Esophagus muscularis mucosa (tissue), 4 donors: ENCODE measurements around the gene ANKRD34C. TPM values are rescaled to one million over a fixed set of nuclear protein-coding genes. Genes with fewer than 3 reads are reported as not detected.
A peak's percentile ranks its signal among the peaks of the same experiment; 100 is the strongest.
"Not testable (repeated sequence)": the region's sequence is repeated elsewhere in the genome, so short reads cannot be mapped to it uniquely, and the experiment has no call there.

ENCODE experiments used
- DNase-seq: peaks from one replicate; pipeline ENCODE4 v3.0.0-alpha.2; 2017; ENCODE audit errors: extremely low spot score
- H3K27ac ChIP-seq, 4 donors: fragments of 200-600 bp; sonication (generic); replicated peaks in 1 of 4; 1 replicate in 3 of 4; 2 replicates in 1 of 4; pipeline ENCODE4 v1.5.1; 2016 to 2019; ENCODE audit warnings: mild to moderate bottlenecking in 1 of 4
- H3K27me3 ChIP-seq, 4 donors: fragments of 200-600 bp; sonication (generic); one replicate each; pipeline versions ENCODE4 v1.5.1 to v1.6.0; 2016 to 2019
- H3K36me3 ChIP-seq, 4 donors: fragments of 200-600 bp; sonication (generic); one replicate each; pipeline ENCODE4 v1.5.1; 2016 to 2019
- H3K4me1 ChIP-seq, 4 donors: fragments of 200-600 bp; sonication (generic); one replicate each; pipeline ENCODE4 v1.5.1; 2016 to 2019
- H3K4me3 ChIP-seq, 4 donors: fragments of 200-600 bp; sonication (generic); 1 replicate in 2 of 4; 2 replicates in 2 of 4; pipeline ENCODE4 v1.5.1; 2016 to 2019; ENCODE audit warnings: mild to moderate bottlenecking in 4 of 4, moderate library complexity in 1 of 4
- H3K9me3 ChIP-seq, 4 donors: fragments of 200-600 bp; sonication (generic); 1 replicate in 3 of 4; 2 replicates in 1 of 4; pipeline ENCODE4 v1.5.1; 2016 to 2019
- EP300 ChIP-seq: sonication (generic); formaldehyde crosslinking; IDR thresholded peaks from one replicate; pipeline ENCODE4 v1.6.1; 2017; ENCODE audit warnings: antibody characterized with exemption
- POLR2A ChIP-seq: fragments of 450-650 bp; IDR thresholded peaks from one replicate; pipeline ENCODE4 v1.6.1; 2017; ENCODE audit warnings: antibody characterized with exemption, moderate library complexity, mild to moderate bottlenecking, low read depth
- POLR2AphosphoS5 ChIP-seq, 2 donors: sonication (generic); formaldehyde crosslinking; IDR thresholded peaks; one replicate each; pipeline ENCODE4 v1.6.1; 2017; ENCODE audit warnings: antibody characterized with exemption in 2 of 2
- WGBS: methylation state at CpG from one replicate; pipeline ENCODE4 v1.1.5; 2018; 5-methylcytosine and 5-hydroxymethylcytosine counted together
- intact Hi-C: fragments of 100-400 bp; cut with DNase I; formaldehyde crosslinking; loops from one replicate; pipeline ENCODE4 v1.15.1; 2023
- total RNA-seq, 4 donors: library from RNA; depleted of rRNA; stranded (reverse); fragments of >200 nt; gene quantifications; one replicate each; pipeline versions ENCODE4 v1.1.0 to v1.2.1, GENCODE V29; 2016
- TF ChIP-seq, protein P1 (sequence below), 3 experiments: fragments of 200-600 bp in 2 of 3; fragments of 450-650 bp in 1 of 3; sonication (generic) in 2 of 3; IDR thresholded peaks; one replicate each; pipeline ENCODE4 v1.5.1; 2017 to 2019; ENCODE audit warnings: antibody characterized with exemption in 3 of 3, mild to moderate bottlenecking in 2 of 3, moderate library complexity in 1 of 3

The ANKRD34C gene
- total RNA-seq, 4 donors from 2014 or later = not detected

DNA sequence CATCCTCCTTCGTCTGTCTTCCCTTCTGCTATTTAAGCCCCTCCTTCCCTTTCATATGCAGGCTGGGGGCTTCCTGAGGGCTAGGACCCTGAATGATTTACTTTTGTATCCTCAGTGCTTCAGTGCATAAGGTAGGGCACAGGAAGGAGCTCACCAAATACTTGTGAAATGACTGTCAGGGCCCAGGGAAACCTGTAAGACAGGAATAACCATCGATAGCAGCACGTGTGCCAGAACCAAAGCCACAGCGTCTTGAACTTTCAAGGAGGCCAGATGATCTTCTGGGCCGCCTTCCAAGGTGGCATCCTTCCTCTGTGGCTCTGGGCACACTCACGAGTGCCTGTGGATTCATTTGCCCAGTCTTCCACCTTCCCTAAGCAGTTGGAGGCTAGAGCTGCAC is 32.3 kb downstream of the ANKRD34C start:
- Histone ChIP-seq H3K9me3 (no peaks in the 10 kb centered on the region), H3K36me3 (peaks cover 31 to 64% (median 52%) of the 10 kb centered on the region in 4 donors), H3K4me3 (no peak overlapping the region), H3K27me3 (no peaks in the 10 kb centered on the region), H3K4me1 (peaks cover 13 to 27% (median 21%) of the 10 kb centered on the region in 4 donors), H3K27ac (no peak overlapping the region)
- 87% methylated on average over 6 of the region's 6 CpGs for WGBS
- intact Hi-C loops = no loop called here
- TF ChIP-seq EP300 (no peak), POLR2A (no peak), POLR2AphosphoS5 (IDR thresholded peaks at IDR 0.05) (no peak)
- TF ChIP-seq, protein P1, sequence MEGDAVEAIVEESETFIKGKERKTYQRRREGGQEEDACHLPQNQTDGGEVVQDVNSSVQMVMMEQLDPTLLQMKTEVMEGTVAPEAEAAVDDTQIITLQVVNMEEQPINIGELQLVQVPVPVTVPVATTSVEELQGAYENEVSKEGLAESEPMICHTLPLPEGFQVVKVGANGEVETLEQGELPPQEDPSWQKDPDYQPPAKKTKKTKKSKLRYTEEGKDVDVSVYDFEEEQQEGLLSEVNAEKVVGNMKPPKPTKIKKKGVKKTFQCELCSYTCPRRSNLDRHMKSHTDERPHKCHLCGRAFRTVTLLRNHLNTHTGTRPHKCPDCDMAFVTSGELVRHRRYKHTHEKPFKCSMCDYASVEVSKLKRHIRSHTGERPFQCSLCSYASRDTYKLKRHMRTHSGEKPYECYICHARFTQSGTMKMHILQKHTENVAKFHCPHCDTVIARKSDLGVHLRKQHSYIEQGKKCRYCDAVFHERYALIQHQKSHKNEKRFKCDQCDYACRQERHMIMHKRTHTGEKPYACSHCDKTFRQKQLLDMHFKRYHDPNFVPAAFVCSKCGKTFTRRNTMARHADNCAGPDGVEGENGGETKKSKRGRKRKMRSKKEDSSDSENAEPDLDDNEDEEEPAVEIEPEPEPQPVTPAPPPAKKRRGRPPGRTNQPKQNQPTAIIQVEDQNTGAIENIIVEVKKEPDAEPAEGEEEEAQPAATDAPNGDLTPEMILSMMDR (IDR thresholded peaks at IDR 0.05) = no peak
- peak; percentile 57 for DNase-seq

DNA sequence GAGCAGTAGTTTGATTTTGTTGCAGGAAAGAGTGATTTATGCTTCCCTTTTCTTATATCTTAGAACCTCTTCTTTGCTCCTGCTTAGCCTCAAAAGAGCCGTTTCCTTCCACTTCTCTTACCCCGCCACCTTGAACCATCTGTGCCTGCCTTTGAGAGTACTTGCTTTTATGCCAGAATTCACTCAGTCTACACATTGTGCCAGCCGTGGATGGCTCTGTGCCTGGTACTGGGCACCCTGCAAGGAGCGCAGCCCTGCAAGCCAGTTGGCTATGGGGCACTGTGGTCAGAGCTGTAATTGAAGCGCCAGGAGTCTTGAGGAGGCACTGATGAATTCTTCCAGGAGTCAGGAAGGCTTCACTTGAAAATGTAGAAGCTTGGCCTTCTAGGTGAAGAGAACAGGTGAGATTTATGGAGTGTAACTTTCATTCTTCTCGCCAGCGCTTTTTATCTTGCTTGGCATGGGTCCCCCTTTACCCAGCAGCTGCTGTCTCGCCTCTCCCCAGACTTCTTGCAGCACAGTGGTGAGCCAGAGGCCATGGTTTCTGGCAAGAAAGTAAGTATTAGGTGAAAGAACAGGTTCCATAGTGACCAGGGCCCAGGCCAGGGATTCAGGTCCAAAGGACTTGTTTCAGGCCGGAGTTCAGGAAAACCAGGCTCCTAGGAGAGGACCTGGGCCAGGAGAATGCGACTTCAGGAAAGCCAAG is 33.3 kb downstream of the ANKRD34C start:
- no peaks in the 10 kb centered on the region for H3K9me3 ChIP-seq
- intact Hi-C loops = no loop called here
- WGBS = 88% methylated on average over 10 of the region's 10 CpGs
- H3K27ac ChIP-seq = no peak overlapping the region
- H3K4me3 ChIP-seq = no peak overlapping the region
- peaks cover 13 to 21% (median 16%) of the 10 kb centered on the region in 4 donors for H3K4me1 ChIP-seq
- H3K27me3 ChIP-seq = no peaks in the 10 kb centered on the region
- TF ChIP-seq POLR2AphosphoS5 (IDR thresholded peaks at IDR 0.05) = no peak
- TF ChIP-seq POLR2A = no peak
- TF ChIP-seq, protein P1 (IDR thresholded peaks at IDR 0.05) = no peak
- no peak for TF ChIP-seq EP300
- peaks cover 31 to 72% (median 52%) of the 10 kb centered on the region in 4 donors for H3K36me3 ChIP-seq
- DNase-seq = peak; percentile 70

DNA sequence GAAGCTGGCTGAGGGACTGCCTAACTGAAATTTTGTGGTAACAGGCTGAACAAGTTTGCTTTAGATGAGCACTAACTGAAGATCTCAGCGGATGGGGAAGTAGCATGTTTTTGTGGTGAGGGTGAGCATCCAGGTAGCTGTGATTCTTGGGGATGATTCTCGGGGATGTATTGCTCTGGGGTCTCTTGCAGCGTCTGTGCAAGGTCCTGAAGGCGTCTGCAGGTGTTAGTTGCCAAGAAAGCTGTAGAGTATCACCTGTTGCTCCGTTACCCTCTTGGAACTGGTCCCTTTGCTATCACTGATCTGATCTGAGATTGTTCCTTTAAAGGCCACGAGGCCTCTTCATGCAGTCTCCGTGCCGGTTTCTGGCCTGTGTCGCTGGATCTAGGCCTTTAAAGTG is 34.3 kb downstream of the ANKRD34C start:
- no peaks in the 10 kb centered on the region for H3K27me3 ChIP-seq

DNA sequence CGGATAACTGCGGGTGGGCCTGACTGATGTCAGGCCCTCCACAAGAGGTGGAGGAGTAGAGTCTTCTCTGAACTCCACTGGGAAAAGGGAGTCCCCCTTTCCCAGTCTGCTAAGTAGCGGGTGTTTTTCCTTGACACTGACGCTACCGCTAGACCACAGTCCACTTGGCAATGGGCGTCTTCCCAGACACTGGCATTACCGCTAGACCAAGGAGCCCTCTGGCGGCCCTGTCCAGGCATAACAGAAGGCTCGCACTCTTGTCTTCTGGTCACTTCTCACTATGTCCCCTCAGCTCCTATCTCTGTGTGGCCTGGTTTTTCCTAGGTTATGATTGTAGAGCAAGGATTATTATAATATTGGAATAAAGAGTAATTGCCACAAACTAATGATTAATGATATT is 37.5 kb downstream of the ANKRD34C start:
- peaks cover 28 to 87% (median 48%) of the 10 kb centered on the region in 4 donors for H3K36me3 ChIP-seq
- 98% methylated on average over 9 of the region's 9 CpGs for WGBS
- intact Hi-C loops, H3K27me3 ChIP-seq, H3K4me1 ChIP-seq, H3K27ac ChIP-seq, H3K4me3 ChIP-seq, H3K9me3 ChIP-seq: not testable (repeated sequence)
- peak; percentile 3 for DNase-seq

More for the DNA sequence above, 34.3 kb downstream of the ANKRD34C start:
- Histone ChIP-seq H3K27ac (no peak overlapping the region), H3K4me1 (peaks cover 5 to 11% (median 6%) of the 10 kb centered on the region in 4 donors), H3K36me3 (peaks cover 31 to 83% (median 54%) of the 10 kb centered on the region in 4 donors), H3K9me3 (no peaks in the 10 kb centered on the region), H3K4me3 (no peak overlapping the region)
- TF ChIP-seq EP300 (no peak), POLR2A (no peak), POLR2AphosphoS5 (IDR thresholded peaks at IDR 0.05) (no peak)
- TF ChIP-seq, protein P1 (IDR thresholded peaks at IDR 0.05) = no peak
- DNase-seq = peak; percentile 47
- WGBS = 93% methylated on average over 9 of the region's 9 CpGs
- intact Hi-C loops = no loop called here

DNA sequence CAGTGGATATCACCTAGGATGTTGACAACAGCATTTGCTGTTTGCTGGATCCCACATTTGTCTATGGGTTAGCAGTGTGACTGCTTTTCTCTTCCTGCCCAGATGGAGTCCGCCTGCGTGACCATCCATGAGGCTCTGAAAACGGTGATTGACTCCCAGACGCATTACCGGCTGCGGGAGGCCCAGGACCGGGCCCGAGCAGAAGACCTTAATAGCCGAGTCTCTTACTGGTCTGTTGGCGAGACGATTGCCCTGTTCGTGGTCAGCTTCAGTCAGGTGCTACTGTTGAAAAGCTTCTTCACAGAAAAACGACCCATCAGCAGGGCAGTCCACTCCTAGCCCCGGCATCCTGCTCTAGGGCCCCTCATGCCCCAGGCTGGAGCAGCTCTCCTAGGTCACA is 39.4 kb downstream of the ANKRD34C start:
- no peak for TF ChIP-seq POLR2A
- TF ChIP-seq, protein P1 (IDR thresholded peaks at IDR 0.05) = no peak
- no peak for TF ChIP-seq POLR2AphosphoS5 (IDR thresholded peaks at IDR 0.05)
- TF ChIP-seq EP300 = no peak
- H3K27me3 ChIP-seq = no peaks in the 10 kb centered on the region
- H3K27ac ChIP-seq = no peak overlapping the region
- peaks cover 17 to 82% (median 35%) of the 10 kb centered on the region in 4 donors for H3K36me3 ChIP-seq
- H3K4me3 ChIP-seq = no peak overlapping the region
- intact Hi-C loops = no loop called here
- WGBS = 97% methylated on average over 11 of the region's 14 CpGs
- H3K9me3 ChIP-seq = no peaks in the 10 kb centered on the region
- DNase-seq = peak; percentile 50
- no peaks in the 10 kb centered on the region for H3K4me1 ChIP-seq
